Coronary artery (tissue), 2 donors: ENCODE results near the gene DYNC1LI2.

Experiments used
- DNase-seq: peaks from one replicate; pipeline ENCODE4 v3.0.0-alpha.2; 2017; ENCODE audit warnings: low spot score
- H3K27ac ChIP-seq, 2 donors: fragments of 200-600 bp; sonication (generic); one replicate each; pipeline ENCODE4 v1.5.1; 2016 to 2019
- H3K4me3 ChIP-seq: fragments of 200-600 bp; sonication (generic); 2 replicates; pipeline ENCODE4 v1.5.1; 2016; ENCODE audit warnings: mild to moderate bottlenecking, moderate library complexity
- TF ChIP-seq, protein P1 (sequence below): fragments of 200-600 bp; sonication (generic); IDR thresholded peaks from one replicate; pipeline ENCODE4 v1.5.1; 2019; ENCODE audit warnings: antibody characterized with exemption

Gene DYNC1LI2

DNA sequence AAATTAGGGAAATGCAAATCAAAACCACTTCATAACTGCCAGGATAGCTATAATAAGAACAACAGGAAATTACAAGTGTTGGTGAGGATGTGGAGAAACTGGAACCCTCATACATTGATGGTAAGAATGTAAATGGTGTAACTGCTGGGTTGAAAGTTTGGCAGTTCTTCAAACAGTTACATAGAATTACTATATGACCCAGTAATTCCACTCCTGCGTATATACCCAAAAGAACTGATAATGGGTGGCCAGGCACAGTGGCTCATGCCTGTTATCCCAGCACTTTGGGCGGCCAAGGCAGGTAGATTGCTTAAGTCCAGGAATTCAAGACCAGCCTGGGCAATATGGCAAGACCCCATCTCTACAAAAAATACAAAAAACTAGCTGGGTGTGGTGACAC is 50.4 kb downstream of the DYNC1LI2 start:
- TF ChIP-seq, protein P1, sequence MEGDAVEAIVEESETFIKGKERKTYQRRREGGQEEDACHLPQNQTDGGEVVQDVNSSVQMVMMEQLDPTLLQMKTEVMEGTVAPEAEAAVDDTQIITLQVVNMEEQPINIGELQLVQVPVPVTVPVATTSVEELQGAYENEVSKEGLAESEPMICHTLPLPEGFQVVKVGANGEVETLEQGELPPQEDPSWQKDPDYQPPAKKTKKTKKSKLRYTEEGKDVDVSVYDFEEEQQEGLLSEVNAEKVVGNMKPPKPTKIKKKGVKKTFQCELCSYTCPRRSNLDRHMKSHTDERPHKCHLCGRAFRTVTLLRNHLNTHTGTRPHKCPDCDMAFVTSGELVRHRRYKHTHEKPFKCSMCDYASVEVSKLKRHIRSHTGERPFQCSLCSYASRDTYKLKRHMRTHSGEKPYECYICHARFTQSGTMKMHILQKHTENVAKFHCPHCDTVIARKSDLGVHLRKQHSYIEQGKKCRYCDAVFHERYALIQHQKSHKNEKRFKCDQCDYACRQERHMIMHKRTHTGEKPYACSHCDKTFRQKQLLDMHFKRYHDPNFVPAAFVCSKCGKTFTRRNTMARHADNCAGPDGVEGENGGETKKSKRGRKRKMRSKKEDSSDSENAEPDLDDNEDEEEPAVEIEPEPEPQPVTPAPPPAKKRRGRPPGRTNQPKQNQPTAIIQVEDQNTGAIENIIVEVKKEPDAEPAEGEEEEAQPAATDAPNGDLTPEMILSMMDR = no peak
- Histone ChIP-seq H3K4me3 (no peak overlapping the region), H3K27ac (no peak overlapping the region)
- DNase-seq = no peak

DNA sequence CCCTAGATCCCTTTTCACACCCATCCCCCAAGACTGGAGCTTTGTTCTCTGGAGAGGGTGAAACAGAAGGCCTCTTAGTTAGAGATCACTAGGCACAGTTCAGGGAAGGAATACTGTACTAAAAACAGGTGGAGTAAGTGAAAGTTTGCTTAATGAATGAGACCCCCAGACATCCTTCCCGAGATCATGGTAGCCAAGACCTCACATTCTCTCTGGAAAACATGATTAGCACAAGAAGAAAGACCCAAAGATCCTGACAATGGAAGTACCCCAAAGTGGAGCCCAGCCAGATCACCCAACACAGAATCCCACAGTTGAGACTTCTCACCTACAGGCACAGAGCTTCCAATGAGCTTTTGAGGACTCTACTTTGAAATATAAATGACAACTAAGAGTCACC is 51.5 kb downstream of the DYNC1LI2 start:
- no peak for DNase-seq
- Histone ChIP-seq H3K4me3 (no peak overlapping the region), H3K27ac (no peak overlapping the region)
- TF ChIP-seq, protein P1 = no peak

DNA sequence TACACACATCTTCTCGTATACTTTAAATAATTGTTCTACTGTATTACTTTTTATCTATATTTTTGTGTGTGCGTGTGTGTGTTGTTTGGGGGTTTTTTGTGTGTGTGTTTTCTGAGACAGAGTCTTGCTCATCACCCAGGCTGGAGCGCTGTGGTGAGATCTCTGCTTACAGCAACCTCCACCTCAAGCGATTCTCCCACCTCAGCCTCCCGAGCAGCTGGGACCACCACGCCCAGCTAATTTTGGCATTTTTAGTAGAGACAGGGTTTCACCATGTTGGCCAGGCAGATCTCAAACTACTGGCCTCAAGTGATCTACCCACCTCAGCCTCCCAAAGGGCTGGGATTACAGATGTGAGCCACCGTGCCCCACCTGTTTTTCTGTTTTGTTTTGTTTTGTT is 53.4 kb downstream of the DYNC1LI2 start:
- no peak overlapping the region for H3K27ac ChIP-seq
- DNase-seq = no peak
- H3K4me3 ChIP-seq = no peak overlapping the region
- TF ChIP-seq, protein P1 = no peak

DNA sequence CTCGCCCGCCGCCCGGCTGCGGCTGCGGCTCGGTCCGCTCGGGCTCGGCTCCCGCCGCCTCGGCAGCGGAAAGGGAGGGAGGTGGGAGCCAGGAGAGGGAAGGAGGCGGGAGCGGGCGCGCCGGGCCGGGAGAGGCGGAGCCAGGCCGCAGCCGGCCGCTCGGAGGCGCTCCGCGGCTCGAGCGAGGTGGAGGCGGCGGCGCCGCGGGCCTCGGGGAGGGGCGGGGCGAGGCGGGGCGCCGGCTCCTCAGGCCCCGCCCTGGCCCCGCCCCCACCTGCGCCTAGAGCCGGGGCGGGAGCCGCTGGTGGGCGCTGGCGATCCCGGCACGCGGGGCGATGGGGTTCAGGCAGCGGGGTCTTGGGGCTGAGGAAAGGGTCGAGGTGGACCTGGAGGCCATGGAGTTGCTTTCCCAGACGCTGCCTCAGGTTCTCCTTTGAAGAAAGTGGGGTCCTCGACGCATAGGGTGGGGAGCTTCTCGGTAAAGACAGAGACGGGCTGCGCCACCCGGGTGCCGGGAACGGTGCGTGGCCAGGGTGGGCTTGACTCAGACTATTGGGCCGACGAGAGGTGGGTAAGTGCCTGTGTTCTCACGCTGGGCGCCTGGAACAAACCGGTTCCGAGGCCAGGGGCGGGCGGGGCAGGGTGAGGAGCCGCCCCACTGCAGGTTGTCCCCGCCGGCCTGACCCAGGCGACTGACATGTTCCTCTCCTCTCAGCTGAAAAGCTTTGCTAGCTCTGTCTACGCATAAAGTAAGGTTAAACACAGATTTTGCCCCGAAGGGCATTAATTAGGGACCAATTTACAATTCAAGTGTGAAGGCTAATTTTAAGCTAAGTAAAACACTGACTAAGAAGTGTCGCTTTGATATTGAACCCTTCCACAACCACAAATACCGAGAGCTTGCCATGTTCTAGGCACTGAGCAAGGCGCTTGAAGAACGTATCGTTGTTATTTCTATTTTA is 54.5 kb downstream of the DYNC1LI2 start, which contains the start of gene CMTM4:
Gene CMTM4 (minus strand): TSS at position 75 of the 962 bp plus-strand sequence. CDS start 218 bp downstream, outside the sequence.
- TF ChIP-seq, protein P1 = no peak
- Histone ChIP-seq H3K4me3 (peak within 1 kb of the TSS; percentile 89), H3K27ac (peak within 1 kb of the TSS; percentile 59 to 87)
- DNase-seq = peak; percentile 89

DNA sequence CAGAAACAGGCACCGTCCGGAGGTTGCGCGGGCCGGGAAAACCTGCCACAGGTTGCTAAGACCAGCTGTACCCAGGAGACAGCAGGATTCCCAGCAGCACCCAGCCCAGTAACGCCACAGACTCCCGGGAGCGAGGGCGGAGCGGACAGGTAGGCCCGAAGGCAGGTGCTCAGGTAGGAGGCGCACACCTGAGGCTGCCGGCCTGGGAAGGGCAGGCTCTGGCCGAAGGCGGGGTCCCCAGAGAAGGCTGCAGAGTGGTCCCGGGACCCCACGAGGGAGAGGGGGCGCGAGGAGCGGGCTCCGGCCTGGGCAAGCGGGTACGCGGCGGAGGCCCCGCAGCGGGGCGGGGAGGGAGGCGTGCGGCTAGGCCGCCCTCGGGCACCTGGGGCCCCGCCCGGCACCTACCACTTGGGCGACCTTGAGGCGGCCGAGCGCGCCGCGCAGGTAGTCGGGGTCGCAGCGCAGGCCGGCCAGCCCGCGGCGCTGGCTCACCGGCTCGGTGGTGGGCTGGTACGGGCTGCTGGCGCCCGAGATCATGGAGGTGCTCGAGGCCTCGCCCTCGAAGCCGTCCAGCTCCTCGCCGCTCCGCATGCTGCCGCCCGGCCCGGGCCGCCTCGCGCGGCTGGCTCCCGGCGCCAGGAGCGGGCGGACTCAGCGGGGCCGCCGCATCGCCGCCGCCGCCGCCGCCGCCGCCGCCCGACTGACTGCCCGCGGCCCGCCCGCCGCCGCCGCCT is 55.3 kb downstream of the DYNC1LI2 start:
- peak overlapping the region; percentile 27 to 87 for H3K27ac ChIP-seq
- DNase-seq = no peak

DNA sequence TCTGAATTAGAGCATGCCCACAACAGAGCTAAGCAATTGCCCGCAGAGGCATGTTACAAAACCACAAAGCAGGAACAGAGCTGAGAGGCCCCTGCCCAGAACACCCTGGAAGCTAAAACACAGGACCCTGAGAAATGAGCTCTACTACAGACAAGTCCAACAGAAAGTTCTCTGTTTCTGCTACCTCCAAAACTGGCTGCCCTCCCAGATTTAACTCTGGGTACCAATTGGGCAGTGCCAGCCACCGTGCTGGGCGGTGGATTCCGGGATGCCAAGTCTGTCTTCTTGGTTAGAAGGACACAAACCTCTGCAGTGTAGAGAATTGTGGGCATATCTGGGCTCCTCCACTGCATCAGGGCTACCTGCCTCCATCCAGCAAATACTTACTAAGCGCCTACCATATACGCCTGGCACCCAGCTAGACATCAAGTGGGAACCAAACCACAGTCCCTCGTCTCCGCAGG is 55.9 kb downstream of the DYNC1LI2 start:
- no peak for DNase-seq
- peak overlapping the region in 1 of 2 donors; percentile 27 for H3K27ac ChIP-seq

More for the DNA sequence above, 55.3 kb downstream of the DYNC1LI2 start:
- peak overlapping the region; percentile 89 for H3K4me3 ChIP-seq
- TF ChIP-seq, protein P1 = no peak

More for the DNA sequence above, 55.9 kb downstream of the DYNC1LI2 start:
- peak overlapping the region; percentile 89 for H3K4me3 ChIP-seq
- TF ChIP-seq, protein P1 = no peak
